OCI-LY7 (cell line): Measurements from ENCODE around the gene LIPH.

Experiments
- CTCF ChIP-seq: fragments of 200-600 bp; sonication (generic); conservative IDR thresholded peaks from 2 replicates; pipeline ENCODE4 v1.5.1; 2014; ENCODE audit warnings: mild to moderate bottlenecking, antibody characterized with exemption, low read length, moderate library complexity, mixed read lengths
- EZH2phosphoT487 ChIP-seq: fragments of 200-600 bp; sonication (generic); IDR thresholded peaks from 2 replicates; pipeline ENCODE4 v1.6.1; 2018; ENCODE audit warnings: low read depth, borderline replicate concordance, mild to moderate bottlenecking, mixed run types, antibody characterized with exemption, low read length, moderate library complexity, mixed read lengths

- no peak for TF ChIP-seq CTCF
- no peak for TF ChIP-seq EZH2phosphoT487
These were observed 34.8 kb downstream of the LIPH start for GRCh38 chr3:185517387-185518130.
